Stimulated activated naive CD8-positive, alpha-beta T cell treated with anti-CD3 and anti-CD28 coated beads, Interleukin-15, amount 100 ng/mL, for 72 hours (primary cell): Measurements from ENCODE around the gene RGL1.
A peak's percentile ranks its signal among the peaks of the same experiment; 100 is the strongest.

Experiments
- ATAC-seq: fragments of 150-1000 bp; cut with Tn5 transposase; 2 replicates; pipeline ENCODE4 v1.10.0; 2021; ENCODE audit warnings: mild to moderate bottlenecking, moderate library complexity
- DNase-seq, 2 donors: peaks; one replicate each; pipeline ENCODE4 v3.0.0; 2021 to 2022
- H3K27ac Mint-ChIP-seq, 2 donors: one replicate each; pipeline ENCODE4 v1.8.0; 2022; ENCODE audit warnings: mild to moderate bottlenecking in 2 of 2, mixed read lengths in 2 of 2, moderate library complexity in 2 of 2
- H3K27me3 Mint-ChIP-seq: one replicate; pipeline ENCODE4 v1.8.0; 2022; ENCODE audit warnings: mixed read lengths
- H3K4me1 Mint-ChIP-seq: one replicate; pipeline ENCODE4 v1.8.0; 2022; ENCODE audit warnings: mild to moderate bottlenecking, mixed read lengths
- H3K4me3 Mint-ChIP-seq, 2 donors: one replicate each; pipeline ENCODE4 v1.8.0; 2022; ENCODE audit warnings: mild to moderate bottlenecking in 2 of 2, mixed read lengths in 2 of 2, moderate library complexity in 1 of 2
- H3K9me3 Mint-ChIP-seq, 2 donors: one replicate each; pipeline ENCODE4 v1.8.0; 2022; ENCODE audit warnings: mixed read lengths in 2 of 2

Gene RGL1

GRCh38 chr1:183882335-183883167, 77.6 kb downstream of the RGL1 start:
- DNase-seq = no peak
- no peak overlapping the region for H3K4me3 Mint-ChIP-seq
- ATAC-seq = no peak
- no peak overlapping the region for H3K27ac Mint-ChIP-seq
- H3K4me1 Mint-ChIP-seq = peaks cover 6% of the 10 kb centered on the region
- H3K27me3 Mint-ChIP-seq = no peaks in the 10 kb centered on the region
- H3K9me3 Mint-ChIP-seq = peaks cover 0 to 4% of the 10 kb centered on the region in 2 donors

- no peak for ATAC-seq
- Mint-ChIP-seq H3K27me3 (no peaks in the 10 kb centered on the region), H3K4me1 (peaks cover 17% of the 10 kb centered on the region), H3K9me3 (peaks cover 0 to 4% of the 10 kb centered on the region in 2 donors), H3K27ac (no peak overlapping the region), H3K4me3 (no peak overlapping the region)
- DNase-seq = no peak
Measured at GRCh38 chr1:183883623-183884022, 78.7 kb downstream of the RGL1 start.

GRCh38 chr1:183884526-183884925, 79.6 kb downstream of the RGL1 start:
- no peak for ATAC-seq
- H3K27ac Mint-ChIP-seq = no peak overlapping the region
- no peak for DNase-seq
- H3K4me1 Mint-ChIP-seq = peaks cover 26% of the 10 kb centered on the region
- no peaks in the 10 kb centered on the region for H3K27me3 Mint-ChIP-seq
- H3K4me3 Mint-ChIP-seq = no peak overlapping the region
- peaks cover 0 to 4% of the 10 kb centered on the region in 2 donors for H3K9me3 Mint-ChIP-seq

- Mint-ChIP-seq H3K27ac (no peak overlapping the region), H3K27me3 (no peaks in the 10 kb centered on the region), H3K4me3 (no peak overlapping the region), H3K4me1 (peaks cover 26% of the 10 kb centered on the region), H3K9me3 (peaks cover 0 to 4% of the 10 kb centered on the region in 2 donors)
- ATAC-seq = no peak
- no peak for DNase-seq
Measured at GRCh38 chr1:183885142-183885735, 80.3 kb downstream of the RGL1 start.

- Mint-ChIP-seq H3K4me3 (no peak overlapping the region), H3K27me3 (no peaks in the 10 kb centered on the region), H3K4me1 (peaks cover 26% of the 10 kb centered on the region), H3K9me3 (peaks cover 0 to 4% of the 10 kb centered on the region in 2 donors), H3K27ac (no peak overlapping the region)
- no peak for DNase-seq
- ATAC-seq = no peak
Measured at GRCh38 chr1:183886083-183886828, 81.3 kb downstream of the RGL1 start.

- peaks cover 0 to 4% of the 10 kb centered on the region in 2 donors for H3K9me3 Mint-ChIP-seq
- H3K27me3 Mint-ChIP-seq = no peaks in the 10 kb centered on the region
- no peak overlapping the region for H3K4me3 Mint-ChIP-seq
- H3K27ac Mint-ChIP-seq = no peak overlapping the region
- peaks cover 26% of the 10 kb centered on the region for H3K4me1 Mint-ChIP-seq
- DNase-seq (no peak), ATAC-seq (no peak)
Measured at GRCh38 chr1:183886853-183887252, 81.9 kb downstream of the RGL1 start.

- H3K9me3 Mint-ChIP-seq = peaks cover 0 to 1% of the 10 kb centered on the region in 2 donors
- H3K27ac Mint-ChIP-seq = no peak overlapping the region
- no peak for DNase-seq
- ATAC-seq = peak; percentile 83
- H3K4me1 Mint-ChIP-seq = peaks cover 26% of the 10 kb centered on the region
- no peaks in the 10 kb centered on the region for H3K27me3 Mint-ChIP-seq
- peak overlapping the region in 1 of 2 donors; percentile 3 for H3K4me3 Mint-ChIP-seq
Measured at GRCh38 chr1:183887826-183888819, 83.2 kb downstream of the RGL1 start.

- no peak for DNase-seq
- Mint-ChIP-seq H3K27ac (no peak overlapping the region), H3K9me3 (no peaks in the 10 kb centered on the region), H3K27me3 (no peaks in the 10 kb centered on the region), H3K4me1 (peaks cover 26% of the 10 kb centered on the region), H3K4me3 (no peak overlapping the region)
- ATAC-seq = no peak
Measured at GRCh38 chr1:183889095-183889494, 84.2 kb downstream of the RGL1 start.

- H3K27ac Mint-ChIP-seq = no peak overlapping the region
- DNase-seq = no peak
- H3K27me3 Mint-ChIP-seq = no peaks in the 10 kb centered on the region
- no peak for ATAC-seq
- H3K9me3 Mint-ChIP-seq = no peaks in the 10 kb centered on the region
- H3K4me3 Mint-ChIP-seq = no peak overlapping the region
- peaks cover 29% of the 10 kb centered on the region for H3K4me1 Mint-ChIP-seq
Measured at GRCh38 chr1:183891158-183891856, 86.4 kb downstream of the RGL1 start.

- Mint-ChIP-seq H3K9me3 (no peaks in the 10 kb centered on the region), H3K4me1 (peaks cover 32% of the 10 kb centered on the region), H3K27ac (no peak overlapping the region), H3K27me3 (no peaks in the 10 kb centered on the region), H3K4me3 (no peak overlapping the region)
- no peak for ATAC-seq
- no peak for DNase-seq
Measured at GRCh38 chr1:183892351-183892793, 87.5 kb downstream of the RGL1 start.

GRCh38 chr1:183893561-183894289, 88.8 kb downstream of the RGL1 start:
- Mint-ChIP-seq H3K9me3 (no peaks in the 10 kb centered on the region), H3K4me3 (no peak overlapping the region), H3K4me1 (peaks cover 27% of the 10 kb centered on the region), H3K27me3 (no peaks in the 10 kb centered on the region), H3K27ac (no peak overlapping the region)
- DNase-seq (no peak), ATAC-seq (no peak)

- DNase-seq (no peak), ATAC-seq (no peak)
- no peak overlapping the region for H3K4me3 Mint-ChIP-seq
- no peaks in the 10 kb centered on the region for H3K9me3 Mint-ChIP-seq
- H3K4me1 Mint-ChIP-seq = peaks cover 22% of the 10 kb centered on the region
- H3K27me3 Mint-ChIP-seq = no peaks in the 10 kb centered on the region
- no peak overlapping the region for H3K27ac Mint-ChIP-seq
Measured at GRCh38 chr1:183894290-183894565, 89.3 kb downstream of the RGL1 start.

- DNase-seq = no peak
- Mint-ChIP-seq H3K4me1 (peaks cover 22% of the 10 kb centered on the region), H3K27ac (no peak overlapping the region), H3K9me3 (no peaks in the 10 kb centered on the region), H3K27me3 (no peaks in the 10 kb centered on the region), H3K4me3 (no peak overlapping the region)
- ATAC-seq = peak; percentile 75
Measured at GRCh38 chr1:183896466-183897048, 91.6 kb downstream of the RGL1 start.

GRCh38 chr1:183898001-183898396, 93.1 kb downstream of the RGL1 start:
- Mint-ChIP-seq H3K27ac (peak overlapping the region in 1 of 2 donors; percentile 35), H3K9me3 (no peaks in the 10 kb centered on the region), H3K27me3 (no peaks in the 10 kb centered on the region), H3K4me3 (no peak overlapping the region), H3K4me1 (peaks cover 33% of the 10 kb centered on the region)
- no peak for DNase-seq
- no peak for ATAC-seq
